ENCODE data around the gene TMEM120B. TPM values are rescaled to one million over a fixed set of nuclear protein-coding genes. Genes with fewer than 3 reads are reported as not detected.
"Not testable (repeated sequence)": the region's sequence is repeated elsewhere in the genome, so short reads cannot be mapped to it uniquely, and the experiment has no call there.

Gene TMEM120B
- total RNA-seq, 4 donors from 2014 or later = 3.5 to 7.2 (median 5.1) TPM

GRCh38 chr12:121708313-121709063 is 4.1 kb upstream of the TMEM120B start:
- DNase-seq (ENCODE audit: low spot score in 2 of 2) = no peak
- 76 to 84% methylated on average over 7 of the region's 7 CpGs for WGBS, 2 donors
- no peak overlapping the region for H3K4me3 ChIP-seq (ENCODE audit: low read depth, poor library complexity, severe bottlenecking)
- TF ChIP-seq CTCF (IDR thresholded peaks at IDR 0.05) (no peak), POLR2A (IDR thresholded peaks at IDR 0.05) (no peak)
- intact Hi-C loops (cut with DNase I; ENCODE audit: low total_unique reads) = no loop called here

GRCh38 chr12:121709064-121709424 is 3.5 kb upstream of the TMEM120B start:
- DNase-seq (ENCODE audit: low spot score in 2 of 2); intact Hi-C loops (cut with DNase I; ENCODE audit: low total_unique reads); H3K4me3 ChIP-seq (ENCODE audit: low read depth, poor library complexity, severe bottlenecking): not testable (repeated sequence)
- WGBS, 2 donors = 85 to 88% methylated on average over 8 of the region's 8 CpGs

- TF ChIP-seq CTCF (IDR thresholded peaks at IDR 0.05) (no peak), POLR2A (IDR thresholded peaks at IDR 0.05) (no peak)
- H3K4me3 ChIP-seq (ENCODE audit: low read depth, poor library complexity, severe bottlenecking) = no peak overlapping the region
- intact Hi-C loops (cut with DNase I; ENCODE audit: low total_unique reads) = no loop called here
- 82% methylated on average over 5 of the region's 5 CpGs for WGBS, 2 donors
- no peak for DNase-seq (ENCODE audit: low spot score in 2 of 2)
Observed at GRCh38 chr12:121709478-121709961, 3.0 kb upstream of the TMEM120B start.

GRCh38 chr12:121711361-121712189 is 977 bp upstream of the TMEM120B start:
- H3K4me3 ChIP-seq (ENCODE audit: low read depth, poor library complexity, severe bottlenecking) = peak overlapping the region; percentile 58
- TF ChIP-seq CTCF (IDR thresholded peaks at IDR 0.05) (no peak), POLR2A (IDR thresholded peaks at IDR 0.05) (no peak)
- intact Hi-C loops (cut with DNase I; ENCODE audit: low total_unique reads) = no loop called here
- DNase-seq (ENCODE audit: low spot score in 2 of 2) = no peak
- 49 to 50% methylated on average over 24 of the region's 24 CpGs for WGBS, 2 donors

- TF ChIP-seq POLR2A (IDR thresholded peaks at IDR 0.05) (no peak), CTCF (IDR thresholded peaks at IDR 0.05) (no peak)
- peak; percentile 25 to 87 for DNase-seq (ENCODE audit: low spot score in 2 of 2)
- intact Hi-C loops (cut with DNase I; ENCODE audit: low total_unique reads) = no loop called here
- WGBS, 2 donors = 0 to 2% methylated on average over 16 of the region's 16 CpGs
- H3K4me3 ChIP-seq (ENCODE audit: low read depth, poor library complexity, severe bottlenecking) = peak overlapping the region; percentile 58
Observed at GRCh38 chr12:121712190-121712460, 427 bp upstream of the TMEM120B start.

GRCh38 chr12:121713257-121713777 is 765 bp downstream of the TMEM120B start:
- TF ChIP-seq POLR2A (IDR thresholded peaks at IDR 0.05) = no peak
- no peak for TF ChIP-seq CTCF (IDR thresholded peaks at IDR 0.05)
- intact Hi-C loops (cut with DNase I; ENCODE audit: low total_unique reads) = no loop called here
- 4 to 14% methylated on average over 12 to 14 of the region's 14 CpGs for WGBS, 2 donors
- H3K4me3 ChIP-seq (ENCODE audit: low read depth, poor library complexity, severe bottlenecking) = peak overlapping the region; percentile 58
- DNase-seq (ENCODE audit: low spot score in 2 of 2) = peak; percentile 15 to 85

Measured in lower leg skin (tissue), 4 donors.